ENCODE data around the gene KRTAP10-8. TPM values are rescaled to one million over a fixed set of nuclear protein-coding genes. Genes with fewer than 3 reads are reported as not detected.

Gene KRTAP10-8
- total RNA-seq, 1 experiment from 2014 or later: not detected

DNA sequence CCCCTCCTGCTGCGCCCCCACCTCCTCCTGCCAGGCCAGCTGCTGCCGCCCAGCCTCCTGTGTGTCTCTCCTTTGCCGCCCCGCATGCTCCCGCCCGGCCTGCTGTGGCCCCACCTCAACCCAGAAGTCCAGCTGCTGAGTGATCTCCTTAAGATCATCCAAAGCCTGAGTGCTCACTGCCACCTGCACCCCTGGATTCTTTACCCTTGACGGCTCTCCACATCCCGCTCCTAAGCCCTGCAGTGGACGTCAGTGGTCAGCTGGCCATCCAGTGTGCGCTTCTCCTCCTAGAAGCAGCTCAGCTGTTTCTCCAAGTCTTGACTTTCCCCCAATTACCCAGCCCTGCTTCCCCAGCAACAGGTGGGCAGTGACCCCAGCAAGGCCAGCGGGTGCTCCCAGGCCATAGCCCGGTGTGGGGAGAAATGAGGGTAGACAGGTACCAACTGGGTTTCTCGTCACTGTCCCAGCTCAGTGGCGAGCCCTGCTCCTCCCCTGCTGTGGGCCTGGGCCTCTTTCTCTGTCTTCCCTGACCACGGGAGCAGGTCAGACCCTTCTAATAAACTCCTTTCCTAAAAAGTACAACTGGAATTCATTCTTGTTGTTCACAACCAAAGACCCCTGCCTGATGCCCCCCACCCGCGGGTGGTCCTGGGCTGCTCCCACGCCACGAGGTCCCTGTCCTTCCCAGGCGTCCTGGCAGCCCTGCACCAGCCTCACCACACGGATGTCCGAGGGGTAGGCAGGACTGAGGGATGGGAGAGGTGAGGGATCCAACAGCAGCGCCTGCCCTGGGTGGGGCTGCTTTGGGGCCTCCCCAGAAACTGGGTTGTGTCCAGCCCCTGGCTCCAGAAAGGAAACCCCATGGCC is 10.1 kb upstream of the KRTAP10-8 start:
- H3K27me3 ChIP-seq (ENCODE audit: low read length): no peaks in the 10 kb centered on the region
- H3K9me3 ChIP-seq (ENCODE audit: low read length): no peaks in the 10 kb centered on the region
- BruUV-seq (replicated peaks): no TSS peak
- no peak for TF ChIP-seq EZH2phosphoT487 (IDR thresholded peaks at IDR 0.05; ENCODE audit: borderline replicate concordance, low read length)
- TF ChIP-seq, protein P1, sequence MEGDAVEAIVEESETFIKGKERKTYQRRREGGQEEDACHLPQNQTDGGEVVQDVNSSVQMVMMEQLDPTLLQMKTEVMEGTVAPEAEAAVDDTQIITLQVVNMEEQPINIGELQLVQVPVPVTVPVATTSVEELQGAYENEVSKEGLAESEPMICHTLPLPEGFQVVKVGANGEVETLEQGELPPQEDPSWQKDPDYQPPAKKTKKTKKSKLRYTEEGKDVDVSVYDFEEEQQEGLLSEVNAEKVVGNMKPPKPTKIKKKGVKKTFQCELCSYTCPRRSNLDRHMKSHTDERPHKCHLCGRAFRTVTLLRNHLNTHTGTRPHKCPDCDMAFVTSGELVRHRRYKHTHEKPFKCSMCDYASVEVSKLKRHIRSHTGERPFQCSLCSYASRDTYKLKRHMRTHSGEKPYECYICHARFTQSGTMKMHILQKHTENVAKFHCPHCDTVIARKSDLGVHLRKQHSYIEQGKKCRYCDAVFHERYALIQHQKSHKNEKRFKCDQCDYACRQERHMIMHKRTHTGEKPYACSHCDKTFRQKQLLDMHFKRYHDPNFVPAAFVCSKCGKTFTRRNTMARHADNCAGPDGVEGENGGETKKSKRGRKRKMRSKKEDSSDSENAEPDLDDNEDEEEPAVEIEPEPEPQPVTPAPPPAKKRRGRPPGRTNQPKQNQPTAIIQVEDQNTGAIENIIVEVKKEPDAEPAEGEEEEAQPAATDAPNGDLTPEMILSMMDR (conservative IDR thresholded peaks at IDR 0.05; ENCODE audit: low read depth, low read length): no peak
- no peak for TF ChIP-seq EZH2 (IDR thresholded peaks at IDR 0.05; ENCODE audit: low read length, unreplicated experiment)
- H3F3A ChIP-seq (ENCODE audit: low read length, unreplicated experiment): no peaks in the 10 kb centered on the region
- no peaks in the 10 kb centered on the region for H4K20me1 ChIP-seq (ENCODE audit: low read length)
- H3K79me2 ChIP-seq (ENCODE audit: low read length): no peaks in the 10 kb centered on the region
- no peak overlapping the region for H3K9ac ChIP-seq (ENCODE audit: low read length)
- ChIA-PET POLR2A (ENCODE audit: unreplicated experiment) (no interaction called here), CTCF (no interaction called here)
- H3K9me2 ChIP-seq (replicated peaks; ENCODE audit: low read length): no peaks in the 10 kb centered on the region
- no peak for ATAC-seq
- intact Hi-C loops (cut with micrococcal nuclease): no loop called here
- DNase-seq: no peak
- H2AFZ ChIP-seq (ENCODE audit: low read length): no peak overlapping the region
- no peak overlapping the region for H3K4me2 ChIP-seq (ENCODE audit: low read length)
- peaks cover under 1% of the 10 kb centered on the region for H3K4me1 ChIP-seq (ENCODE audit: insufficient read depth, low read length)
- H3K4me3 ChIP-seq (ENCODE audit: low read length): no peak overlapping the region
- H3K27ac ChIP-seq (ENCODE audit: low read length): no peak overlapping the region
- no peaks in the 10 kb centered on the region for H3K36me3 ChIP-seq (ENCODE audit: low read depth, low read length)

DNA sequence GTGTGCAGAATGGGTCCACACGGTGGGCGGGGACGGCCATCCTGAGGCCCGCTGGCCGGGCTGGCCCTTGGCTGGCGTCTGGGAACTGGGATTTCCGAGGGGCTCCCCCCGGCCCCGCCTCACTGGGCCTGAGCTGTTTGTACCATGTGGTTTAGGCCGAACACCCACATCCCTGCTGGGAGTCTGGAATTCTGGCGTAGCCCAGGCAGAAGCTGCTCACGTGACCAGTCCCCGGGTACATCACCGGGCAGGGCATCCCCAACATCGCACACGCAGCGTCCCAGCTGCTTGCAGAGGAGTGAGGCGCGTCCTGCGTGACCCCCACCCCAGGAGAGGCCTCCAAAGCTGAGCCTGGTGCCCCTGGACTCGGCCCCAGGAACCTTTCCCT is 9.4 kb upstream of the KRTAP10-8 start:
- H3K79me2 ChIP-seq (ENCODE audit: low read length): no peaks in the 10 kb centered on the region
- no peaks in the 10 kb centered on the region for H4K20me1 ChIP-seq (ENCODE audit: low read length)
- H3K4me1 ChIP-seq (ENCODE audit: insufficient read depth, low read length): no peaks in the 10 kb centered on the region
- no peak overlapping the region for H3K4me3 ChIP-seq (ENCODE audit: low read length)
- POLR2A ChIA-PET (ENCODE audit: unreplicated experiment): no interaction called here
- H3K36me3 ChIP-seq (ENCODE audit: low read depth, low read length): no peaks in the 10 kb centered on the region
- no peak overlapping the region for H2AFZ ChIP-seq (ENCODE audit: low read length)
- DNase-seq: no peak
- H3F3A ChIP-seq (ENCODE audit: low read length, unreplicated experiment): no peaks in the 10 kb centered on the region
- H3K4me2 ChIP-seq (ENCODE audit: low read length): no peak overlapping the region
- no peaks in the 10 kb centered on the region for H3K27me3 ChIP-seq (ENCODE audit: low read length)
- H3K9ac ChIP-seq (ENCODE audit: low read length): no peak overlapping the region
- H3K27ac ChIP-seq (ENCODE audit: low read length): no peak overlapping the region
- CTCF ChIA-PET: no interaction called here
- ATAC-seq: no peak
- intact Hi-C loops (cut with micrococcal nuclease): no loop called here
- H3K9me2 ChIP-seq (replicated peaks; ENCODE audit: low read length): no peaks in the 10 kb centered on the region
- no TSS peak for BruUV-seq (replicated peaks)
- H3K9me3 ChIP-seq (ENCODE audit: low read length): no peaks in the 10 kb centered on the region
- TF ChIP-seq, protein P1 (conservative IDR thresholded peaks at IDR 0.05; ENCODE audit: low read depth, low read length): no peak
- TF ChIP-seq EZH2phosphoT487 (IDR thresholded peaks at IDR 0.05; ENCODE audit: borderline replicate concordance, low read length) (no peak), EZH2 (IDR thresholded peaks at IDR 0.05; ENCODE audit: low read length, unreplicated experiment) (no peak)
